Fibroblast of upper back skin (primary cell): ENCODE results near the gene PIAS2.
"Not testable (repeated sequence)": the region's sequence is repeated elsewhere in the genome, so short reads cannot be mapped to it uniquely, and the experiment has no call there.

Experiments used
- DNase-seq: peaks from one replicate; pipeline ENCODE4 v3.0.0-alpha.2; 2013

PIAS2 gene

GRCh38 chr18:46830633-46831032 is 86.7 kb downstream of the PIAS2 start:
- no peak for DNase-seq

GRCh38 chr18:46829947-46830346 is 87.4 kb downstream of the PIAS2 start:
- DNase-seq, result no peak

GRCh38 chr18:46829531-46829930 is 87.8 kb downstream of the PIAS2 start:
- DNase-seq, result no peak

- DNase-seq, result peak; percentile 8
Measured at GRCh38 chr18:46821856-46822711, 95.2 kb downstream of the PIAS2 start.

- no peak for DNase-seq
Measured at GRCh38 chr18:46820863-46821262, 96.4 kb downstream of the PIAS2 start.

- no peak for DNase-seq
Measured at GRCh38 chr18:46815661-46816060, 101.6 kb downstream of the PIAS2 start.

GRCh38 chr18:46814399-46814798 is 102.9 kb downstream of the PIAS2 start:
- no peak for DNase-seq

GRCh38 chr18:46812311-46812710 is 105.0 kb downstream of the PIAS2 start:
- DNase-seq, result no peak

GRCh38 chr18:46810481-46811000 is 106.8 kb downstream of the PIAS2 start:
- DNase-seq, result no peak

- peak; percentile 45 for DNase-seq
Measured at GRCh38 chr18:46809145-46809544, 108.2 kb downstream of the PIAS2 start.

- not testable (repeated sequence) for DNase-seq
Measured at GRCh38 chr18:46795945-46796344, 121.4 kb downstream of the PIAS2 start.

- DNase-seq, result no peak
Measured at GRCh38 chr18:46794607-46795006, 122.7 kb downstream of the PIAS2 start.

GRCh38 chr18:46793565-46793964 is 123.7 kb downstream of the PIAS2 start:
- no peak for DNase-seq

GRCh38 chr18:46789088-46789487 is 128.2 kb downstream of the PIAS2 start:
- no peak for DNase-seq

GRCh38 chr18:46787674-46788073 is 129.6 kb downstream of the PIAS2 start:
- no peak for DNase-seq

- DNase-seq, result no peak
Measured at GRCh38 chr18:46772357-46772756, 144.9 kb downstream of the PIAS2 start.

GRCh38 chr18:46771141-46771540 is 146.2 kb downstream of the PIAS2 start:
- DNase-seq, result peak; percentile 54

GRCh38 chr18:46770708-46771107 is 146.6 kb downstream of the PIAS2 start:
- no peak for DNase-seq

- no peak for DNase-seq
Measured at GRCh38 chr18:46768166-46768921, 149.0 kb downstream of the PIAS2 start.

GRCh38 chr18:46767217-46767616 is 150.1 kb downstream of the PIAS2 start:
- no peak for DNase-seq

- no peak for DNase-seq
Measured at GRCh38 chr18:46764586-46764985, 152.7 kb downstream of the PIAS2 start.

- DNase-seq, result no peak
Measured at GRCh38 chr18:46761059-46761769, 156.1 kb downstream of the PIAS2 start.

GRCh38 chr18:46759890-46760289 is 157.4 kb downstream of the PIAS2 start:
- no peak for DNase-seq
